Hepatocyte (in vitro differentiated cells): ENCODE measurements around the gene CCDC188.

Source experiments
- EZH2phosphoT487 ChIP-seq: fragments of 200-600 bp; sonication (generic); IDR thresholded peaks from one replicate; pipeline ENCODE4 v1.6.1; 2018; ENCODE audit warnings: antibody characterized with exemption, mild to moderate bottlenecking, low read depth, moderate library complexity; ENCODE audit not compliant: unreplicated experiment, severe bottlenecking
- TF ChIP-seq, protein P1 (sequence below): fragments of 200-600 bp; sonication (generic); IDR thresholded peaks from 2 replicates; pipeline ENCODE4 v1.5.1; 2016; ENCODE audit warnings: antibody characterized with exemption, mild to moderate bottlenecking; ENCODE audit not compliant: poor library complexity

DNA sequence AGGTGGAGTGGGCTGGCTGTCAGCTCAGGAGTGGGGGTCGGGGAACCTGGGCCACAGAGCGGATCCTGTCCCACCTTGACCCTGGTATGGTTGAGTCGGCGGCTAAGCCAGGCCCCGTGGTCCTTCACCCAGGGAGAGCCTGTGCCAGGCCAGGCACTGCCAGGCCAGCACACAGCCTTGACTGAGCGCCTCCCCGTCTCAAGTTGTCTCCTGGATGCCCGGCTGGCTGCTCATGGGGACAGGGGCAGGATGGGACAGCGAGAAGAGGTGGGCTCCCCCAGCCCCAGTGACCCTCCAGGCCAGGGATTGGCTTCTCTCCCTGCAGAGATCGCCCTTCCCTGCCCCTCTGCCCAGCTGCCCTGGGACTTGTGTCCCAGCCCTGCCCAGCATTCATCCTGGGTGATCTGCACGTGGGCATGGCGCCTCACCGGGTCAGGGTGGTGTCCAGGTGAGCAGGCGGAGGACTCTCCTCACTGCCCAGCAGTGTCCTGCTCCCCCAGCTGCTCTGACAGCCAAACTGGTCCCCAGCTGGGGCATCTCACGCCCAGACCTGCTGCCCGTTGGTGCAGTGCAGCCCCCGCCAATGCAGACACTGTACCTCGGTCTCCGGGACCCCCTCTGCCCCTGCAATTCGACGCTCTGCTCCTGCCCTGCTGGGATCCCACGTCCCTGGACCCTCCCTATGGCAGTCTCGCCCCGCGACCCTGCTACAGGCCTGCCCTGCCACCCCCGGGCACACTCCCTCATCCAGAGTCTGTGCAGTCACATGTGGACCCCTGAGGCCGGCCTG lies 28.8 kb upstream of the CCDC188 start:
- TF ChIP-seq, protein P1, sequence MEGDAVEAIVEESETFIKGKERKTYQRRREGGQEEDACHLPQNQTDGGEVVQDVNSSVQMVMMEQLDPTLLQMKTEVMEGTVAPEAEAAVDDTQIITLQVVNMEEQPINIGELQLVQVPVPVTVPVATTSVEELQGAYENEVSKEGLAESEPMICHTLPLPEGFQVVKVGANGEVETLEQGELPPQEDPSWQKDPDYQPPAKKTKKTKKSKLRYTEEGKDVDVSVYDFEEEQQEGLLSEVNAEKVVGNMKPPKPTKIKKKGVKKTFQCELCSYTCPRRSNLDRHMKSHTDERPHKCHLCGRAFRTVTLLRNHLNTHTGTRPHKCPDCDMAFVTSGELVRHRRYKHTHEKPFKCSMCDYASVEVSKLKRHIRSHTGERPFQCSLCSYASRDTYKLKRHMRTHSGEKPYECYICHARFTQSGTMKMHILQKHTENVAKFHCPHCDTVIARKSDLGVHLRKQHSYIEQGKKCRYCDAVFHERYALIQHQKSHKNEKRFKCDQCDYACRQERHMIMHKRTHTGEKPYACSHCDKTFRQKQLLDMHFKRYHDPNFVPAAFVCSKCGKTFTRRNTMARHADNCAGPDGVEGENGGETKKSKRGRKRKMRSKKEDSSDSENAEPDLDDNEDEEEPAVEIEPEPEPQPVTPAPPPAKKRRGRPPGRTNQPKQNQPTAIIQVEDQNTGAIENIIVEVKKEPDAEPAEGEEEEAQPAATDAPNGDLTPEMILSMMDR, result no peak
- TF ChIP-seq EZH2phosphoT487, result no peak
